ENCODE measurements around the gene GOLGA6L10. TPM values are rescaled to one million over a fixed set of nuclear protein-coding genes. Genes with fewer than 3 reads are reported as not detected.
A peak's percentile ranks its signal among the peaks of the same experiment; 100 is the strongest.

GOLGA6L10 gene
- total and polyA plus RNA-seq, 12 donors = 0.14 to 4.4 (median 0.99) TPM

DNA sequence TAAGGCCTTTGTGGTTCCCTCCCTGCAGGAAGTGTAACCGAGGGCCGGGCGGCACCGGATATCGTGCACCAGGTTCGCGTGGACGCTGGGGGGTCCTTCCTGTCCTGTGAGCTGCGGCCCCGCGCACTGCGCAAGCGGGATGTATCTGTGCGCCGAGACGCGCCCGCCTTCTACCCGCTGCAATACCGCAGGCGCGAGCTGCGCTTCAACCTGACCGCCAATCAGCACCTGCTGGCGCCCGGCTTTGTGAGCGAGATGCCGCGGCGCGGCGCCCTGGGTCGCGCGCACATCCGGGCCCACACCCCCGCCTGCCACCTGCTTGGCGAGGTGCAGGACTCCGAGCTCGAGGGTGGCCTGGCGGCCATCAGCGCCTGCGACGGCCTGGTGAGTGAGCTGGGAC, 50.8 kb downstream of the GOLGA6L10 start:
- Histone ChIP-seq H3K27ac (no peak overlapping the region), H3K4me1 (replicated peaks in 1 of 2) (no peaks in the 10 kb centered on the region), H3K36me3 (replicated peaks in 1 of 2) (no peaks in the 10 kb centered on the region), H3K4me3 (no peak overlapping the region), H3K9me3 (replicated peaks in 1 of 3) (no peaks in the 10 kb centered on the region), H3K27me3 (no peaks in the 10 kb centered on the region)
- TF ChIP-seq, protein P1, sequence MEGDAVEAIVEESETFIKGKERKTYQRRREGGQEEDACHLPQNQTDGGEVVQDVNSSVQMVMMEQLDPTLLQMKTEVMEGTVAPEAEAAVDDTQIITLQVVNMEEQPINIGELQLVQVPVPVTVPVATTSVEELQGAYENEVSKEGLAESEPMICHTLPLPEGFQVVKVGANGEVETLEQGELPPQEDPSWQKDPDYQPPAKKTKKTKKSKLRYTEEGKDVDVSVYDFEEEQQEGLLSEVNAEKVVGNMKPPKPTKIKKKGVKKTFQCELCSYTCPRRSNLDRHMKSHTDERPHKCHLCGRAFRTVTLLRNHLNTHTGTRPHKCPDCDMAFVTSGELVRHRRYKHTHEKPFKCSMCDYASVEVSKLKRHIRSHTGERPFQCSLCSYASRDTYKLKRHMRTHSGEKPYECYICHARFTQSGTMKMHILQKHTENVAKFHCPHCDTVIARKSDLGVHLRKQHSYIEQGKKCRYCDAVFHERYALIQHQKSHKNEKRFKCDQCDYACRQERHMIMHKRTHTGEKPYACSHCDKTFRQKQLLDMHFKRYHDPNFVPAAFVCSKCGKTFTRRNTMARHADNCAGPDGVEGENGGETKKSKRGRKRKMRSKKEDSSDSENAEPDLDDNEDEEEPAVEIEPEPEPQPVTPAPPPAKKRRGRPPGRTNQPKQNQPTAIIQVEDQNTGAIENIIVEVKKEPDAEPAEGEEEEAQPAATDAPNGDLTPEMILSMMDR (IDR thresholded peaks at IDR 0.05) = no peak
- TF ChIP-seq POLR2A (IDR thresholded peaks at IDR 0.05) = no peak
- peak in 1 of 7 donors; percentile 51 for DNase-seq
- intact Hi-C loops (cut with DNase I) = no loop called here
- 34 to 69% (median 36%) methylated on average over 9 to 44 of the region's 44 CpGs for WGBS, 4 donors

DNA sequence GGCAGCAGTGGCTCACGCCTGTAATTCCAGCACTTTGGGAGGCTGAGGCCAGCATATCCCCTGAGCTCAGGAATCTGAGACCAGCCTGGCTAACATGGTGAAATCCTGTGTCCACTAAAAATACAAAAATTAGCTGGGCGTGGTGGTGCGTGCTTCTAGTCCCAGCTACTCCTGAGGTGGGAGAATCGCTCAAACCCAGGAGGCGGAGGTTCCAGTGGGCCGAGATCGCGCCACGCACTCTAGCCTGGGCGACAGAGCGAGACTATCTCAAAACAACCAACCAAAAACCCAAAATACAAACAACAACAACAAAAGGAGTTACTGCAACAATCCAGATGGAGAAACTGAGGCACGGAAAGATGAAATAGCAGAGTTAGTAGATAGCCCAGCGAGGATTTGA, 51.2 kb downstream of the GOLGA6L10 start:
- H3K36me3 ChIP-seq (replicated peaks in 1 of 2) = no peaks in the 10 kb centered on the region
- TF ChIP-seq POLR2A (IDR thresholded peaks at IDR 0.05) = no peak
- TF ChIP-seq, protein P1 (IDR thresholded peaks at IDR 0.05) = no peak
- DNase-seq = peak in 1 of 7 donors; percentile 23
- no peaks in the 10 kb centered on the region for H3K4me1 ChIP-seq (replicated peaks in 1 of 2)
- WGBS, 4 donors = 94 to 97% (median 94%) methylated on average over 13 of the region's 13 CpGs
- H3K27ac ChIP-seq = no peak overlapping the region
- intact Hi-C loops (cut with DNase I) = no loop called here
- H3K9me3 ChIP-seq (replicated peaks in 1 of 3) = no peaks in the 10 kb centered on the region
- H3K4me3 ChIP-seq = no peak overlapping the region
- no peaks in the 10 kb centered on the region for H3K27me3 ChIP-seq

DNA sequence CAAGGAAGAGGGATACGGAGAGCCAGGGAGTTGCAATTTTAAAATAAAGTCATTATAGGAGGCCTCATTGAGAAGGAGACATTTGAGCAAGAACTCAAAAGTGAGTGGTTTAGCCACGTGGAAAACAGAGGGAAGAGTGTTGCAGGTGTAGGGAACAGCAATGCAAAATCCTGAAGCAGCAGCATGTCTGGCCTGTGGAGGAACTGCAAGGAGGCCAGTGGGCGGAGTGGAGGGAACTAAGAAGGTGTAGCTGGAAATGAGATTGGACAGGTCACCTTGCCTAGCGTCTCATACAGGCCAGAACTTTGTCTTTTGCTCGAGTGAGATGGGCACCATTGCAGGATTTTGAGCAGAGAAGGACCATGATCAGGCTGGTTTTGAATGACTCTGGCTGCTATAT, 51.7 kb downstream of the GOLGA6L10 start:
- no peak for TF ChIP-seq POLR2A (IDR thresholded peaks at IDR 0.05)
- TF ChIP-seq, protein P1 (IDR thresholded peaks at IDR 0.05) = no peak
- no peaks in the 10 kb centered on the region for H3K9me3 ChIP-seq (replicated peaks in 1 of 3)
- H3K4me1 ChIP-seq (replicated peaks in 1 of 2) = no peaks in the 10 kb centered on the region
- peak in 1 of 7 donors; percentile 24 for DNase-seq
- no peak overlapping the region for H3K4me3 ChIP-seq
- no peaks in the 10 kb centered on the region for H3K36me3 ChIP-seq (replicated peaks in 1 of 2)
- 86 to 94% (median 89%) methylated on average over 5 of the region's 5 CpGs for WGBS, 4 donors
- intact Hi-C loops (cut with DNase I) = no loop called here
- no peak overlapping the region for H3K27ac ChIP-seq
- no peaks in the 10 kb centered on the region for H3K27me3 ChIP-seq

DNA sequence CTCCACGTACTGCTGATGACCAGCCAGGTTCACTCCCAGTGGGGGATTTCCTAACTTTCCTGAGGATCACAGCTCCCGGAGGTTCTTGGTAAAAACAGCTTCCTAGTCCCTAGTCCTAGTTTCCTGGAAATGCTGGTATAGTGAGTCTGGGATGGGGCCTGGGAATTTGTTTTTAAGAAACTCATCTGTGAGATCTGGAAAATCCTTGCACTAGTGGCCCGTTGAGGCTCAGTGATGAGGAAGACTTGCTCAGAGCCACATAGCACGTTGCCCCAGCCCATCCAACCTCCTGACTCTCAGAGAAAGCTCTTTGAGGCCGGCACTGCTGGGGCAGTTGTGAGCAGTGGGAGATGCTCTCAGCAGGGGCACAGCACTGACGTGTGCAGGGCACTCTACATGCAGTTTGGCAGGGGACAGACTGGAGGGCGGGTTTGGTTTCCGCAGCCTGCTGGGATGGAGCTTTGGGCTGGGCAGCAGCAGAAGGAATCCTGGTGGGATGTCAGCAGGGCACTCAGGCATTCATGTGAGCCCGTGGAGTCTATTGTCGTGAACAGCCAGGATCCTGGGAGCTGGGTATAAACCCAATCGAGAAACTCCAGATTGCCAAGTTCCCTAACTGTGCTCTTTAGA, 55.1 kb downstream of the GOLGA6L10 start:
- H3K27ac ChIP-seq = no peak overlapping the region
- H3K4me3 ChIP-seq = no peak overlapping the region
- peak in 1 of 7 donors; percentile 20 for DNase-seq
- H3K4me1 ChIP-seq (replicated peaks in 1 of 2) = no peaks in the 10 kb centered on the region
- no peaks in the 10 kb centered on the region for H3K9me3 ChIP-seq (replicated peaks in 1 of 3)
- H3K27me3 ChIP-seq = no peaks in the 10 kb centered on the region
- intact Hi-C loops (cut with DNase I) = no loop called here
- 68 to 93% (median 71%) methylated on average over 4 to 11 of the region's 11 CpGs for WGBS, 4 donors
- H3K36me3 ChIP-seq (replicated peaks in 1 of 2) = no peaks in the 10 kb centered on the region
- TF ChIP-seq POLR2A (IDR thresholded peaks at IDR 0.05) = no peak
- TF ChIP-seq, protein P1 (IDR thresholded peaks at IDR 0.05) = no peak
